Measurements from ENCODE around the gene VRK2.

- TF ChIP-seq POLR2AphosphoS5 (IDR thresholded peaks at IDR 0.05; ENCODE audit: insufficient read depth in 1 of 2, low read depth in 1 of 2) (no peak), CTCF (IDR thresholded peaks at IDR 0.05) (no peak), POLR2A (IDR thresholded peaks at IDR 0.05) (no peak)
Measured at GRCh38 chr2:58044145-58044544, 2.5 kb upstream of the VRK2 start.
